Nephron (organoid): ENCODE measurements around the gene ESR2.

ENCODE experiments used
- H3K27ac Mint-ChIP-seq, 3 experiments: 2 replicates each; pipeline ENCODE4 v1.8.0; 2020; ENCODE audit warnings: mixed read lengths in 3 of 3, mild to moderate bottlenecking in 2 of 3, moderate library complexity in 1 of 3
- H3K27me3 Mint-ChIP-seq: 2 replicates; pipeline ENCODE4 v1.8.0; 2021; ENCODE audit warnings: low read depth, mild to moderate bottlenecking, moderate library complexity, mixed read lengths
- H3K36me3 Mint-ChIP-seq: 2 replicates; pipeline ENCODE4 v1.8.0; 2020; ENCODE audit warnings: low read depth, mixed read lengths
- H3K4me1 Mint-ChIP-seq: 2 replicates; pipeline ENCODE4 v1.8.0; 2020; ENCODE audit warnings: mixed read lengths
- H3K4me3 Mint-ChIP-seq, 3 experiments: 2 replicates each; pipeline ENCODE4 v1.8.0; 2020; ENCODE audit warnings: mild to moderate bottlenecking in 3 of 3, mixed read lengths in 3 of 3, moderate library complexity in 2 of 3
- H3K9me3 Mint-ChIP-seq: 2 replicates; pipeline ENCODE4 v1.8.0; 2020; ENCODE audit warnings: mixed read lengths
- TF ChIP-seq, protein P1 (sequence below), 3 experiments: fragments of 200-600 bp; sonication (generic); IDR thresholded peaks; one replicate each; pipeline ENCODE4 v1.5.0; 2021; ENCODE audit warnings: antibody characterized with exemption in 3 of 3; ENCODE audit not compliant: unreplicated experiment in 3 of 3

Gene ESR2

DNA sequence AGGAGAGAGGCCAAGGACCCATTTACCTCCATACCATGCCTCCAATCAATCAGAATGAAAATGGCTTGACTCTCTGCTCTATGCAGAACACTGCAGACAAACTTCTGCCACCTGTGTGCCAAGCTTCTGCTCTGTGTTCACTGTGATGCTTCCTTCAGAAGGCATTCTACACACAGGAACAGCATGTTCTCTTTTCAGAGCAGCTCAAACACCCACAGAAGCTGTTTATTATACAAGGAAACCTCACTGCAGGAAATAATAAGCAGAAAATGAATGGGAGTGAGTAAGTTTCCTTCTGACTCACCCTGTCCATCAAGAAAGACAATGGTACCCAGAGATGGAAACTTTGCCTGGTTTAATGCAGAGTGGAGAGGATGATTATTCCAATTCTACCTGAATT lies 2.4 kb upstream of the ESR2 start:
- H3K27me3 Mint-ChIP-seq = peaks cover 62% of the 10 kb centered on the region
- no peaks in the 10 kb centered on the region for H3K36me3 Mint-ChIP-seq
- no peaks in the 10 kb centered on the region for H3K9me3 Mint-ChIP-seq
- H3K4me3 Mint-ChIP-seq = peak overlapping the region in 1 of 3 experiments; percentile 29
- no peak overlapping the region for H3K27ac Mint-ChIP-seq
- peaks cover 10% of the 10 kb centered on the region for H3K4me1 Mint-ChIP-seq
- TF ChIP-seq, protein P1, sequence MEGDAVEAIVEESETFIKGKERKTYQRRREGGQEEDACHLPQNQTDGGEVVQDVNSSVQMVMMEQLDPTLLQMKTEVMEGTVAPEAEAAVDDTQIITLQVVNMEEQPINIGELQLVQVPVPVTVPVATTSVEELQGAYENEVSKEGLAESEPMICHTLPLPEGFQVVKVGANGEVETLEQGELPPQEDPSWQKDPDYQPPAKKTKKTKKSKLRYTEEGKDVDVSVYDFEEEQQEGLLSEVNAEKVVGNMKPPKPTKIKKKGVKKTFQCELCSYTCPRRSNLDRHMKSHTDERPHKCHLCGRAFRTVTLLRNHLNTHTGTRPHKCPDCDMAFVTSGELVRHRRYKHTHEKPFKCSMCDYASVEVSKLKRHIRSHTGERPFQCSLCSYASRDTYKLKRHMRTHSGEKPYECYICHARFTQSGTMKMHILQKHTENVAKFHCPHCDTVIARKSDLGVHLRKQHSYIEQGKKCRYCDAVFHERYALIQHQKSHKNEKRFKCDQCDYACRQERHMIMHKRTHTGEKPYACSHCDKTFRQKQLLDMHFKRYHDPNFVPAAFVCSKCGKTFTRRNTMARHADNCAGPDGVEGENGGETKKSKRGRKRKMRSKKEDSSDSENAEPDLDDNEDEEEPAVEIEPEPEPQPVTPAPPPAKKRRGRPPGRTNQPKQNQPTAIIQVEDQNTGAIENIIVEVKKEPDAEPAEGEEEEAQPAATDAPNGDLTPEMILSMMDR (IDR thresholded peaks at IDR 0.05; ENCODE audit: unreplicated experiment in 3 of 3) = no peak

DNA sequence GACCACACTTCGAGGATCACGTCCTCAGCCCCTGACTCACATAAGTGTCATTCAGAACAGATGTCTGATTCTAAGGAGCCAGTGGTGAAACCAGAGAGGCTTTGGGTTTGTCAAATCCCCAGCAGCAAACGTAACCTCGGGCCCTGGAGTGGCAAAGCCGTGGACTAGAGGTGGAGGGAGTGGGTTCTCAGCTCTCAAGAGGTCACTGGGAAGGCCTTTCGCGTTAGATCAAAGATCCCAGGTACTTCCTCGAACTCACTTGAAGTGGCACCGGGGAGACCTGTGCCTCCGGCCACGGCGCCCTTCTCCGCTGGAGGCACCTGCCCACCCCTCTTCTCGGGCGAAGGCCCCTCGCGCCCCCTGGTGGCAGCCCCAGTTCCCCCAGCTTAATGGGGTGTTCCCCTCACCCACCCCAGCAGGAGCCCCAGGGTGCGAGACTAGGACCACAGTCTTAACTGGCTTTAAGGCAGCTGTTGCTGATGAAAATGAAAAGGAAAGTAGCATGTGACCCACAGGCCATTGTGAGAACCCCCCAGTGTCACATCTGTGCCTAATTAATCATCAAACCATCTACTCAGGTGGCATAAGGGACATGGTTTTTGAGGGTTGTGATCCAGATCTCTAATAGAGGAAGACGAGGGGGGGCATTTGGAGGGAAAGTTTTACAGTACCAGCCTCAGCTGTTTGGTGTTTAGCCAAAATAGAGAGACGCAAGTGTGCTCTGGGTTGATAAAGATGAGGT lies 672 bp upstream of the ESR2 start:
- Mint-ChIP-seq H3K27ac (no peak overlapping the region), H3K27me3 (peaks cover 60% of the 10 kb centered on the region), H3K36me3 (no peaks in the 10 kb centered on the region), H3K4me1 (peaks cover 10% of the 10 kb centered on the region), H3K4me3 (peak overlapping the region; percentile 78 to 82 (median 82)), H3K9me3 (no peaks in the 10 kb centered on the region)
- TF ChIP-seq, protein P1 (IDR thresholded peaks at IDR 0.05; ENCODE audit: unreplicated experiment in 3 of 3) = peak; percentile 48 to 63 (median 51)

DNA sequence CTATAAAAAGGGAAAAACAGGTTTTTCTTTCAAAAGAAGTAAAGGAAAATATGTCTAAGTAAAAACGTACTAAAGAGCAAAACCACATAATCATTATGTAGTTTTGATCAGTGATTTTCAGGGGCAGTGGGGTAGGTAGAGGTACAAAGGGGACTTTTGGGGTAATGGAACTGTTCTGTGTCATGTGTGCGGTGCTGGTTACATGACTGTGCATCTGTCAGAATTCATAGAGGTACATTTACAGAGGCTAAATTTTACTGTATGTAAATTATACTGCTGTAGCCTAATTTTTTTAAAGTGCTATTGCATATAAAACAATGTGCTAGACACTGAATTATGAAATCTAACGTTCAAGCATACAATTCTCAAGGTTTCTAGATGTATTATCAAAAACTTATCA lies 2.0 kb downstream of the ESR2 start:
- TF ChIP-seq, protein P1 (IDR thresholded peaks at IDR 0.05; ENCODE audit: unreplicated experiment in 3 of 3) = no peak
- Mint-ChIP-seq H3K27me3 (peaks cover 49% of the 10 kb centered on the region), H3K27ac (no peak overlapping the region), H3K9me3 (no peaks in the 10 kb centered on the region), H3K36me3 (no peaks in the 10 kb centered on the region), H3K4me3 (peak overlapping the region in 1 of 3 experiments; percentile 45), H3K4me1 (peaks cover 10% of the 10 kb centered on the region)

DNA sequence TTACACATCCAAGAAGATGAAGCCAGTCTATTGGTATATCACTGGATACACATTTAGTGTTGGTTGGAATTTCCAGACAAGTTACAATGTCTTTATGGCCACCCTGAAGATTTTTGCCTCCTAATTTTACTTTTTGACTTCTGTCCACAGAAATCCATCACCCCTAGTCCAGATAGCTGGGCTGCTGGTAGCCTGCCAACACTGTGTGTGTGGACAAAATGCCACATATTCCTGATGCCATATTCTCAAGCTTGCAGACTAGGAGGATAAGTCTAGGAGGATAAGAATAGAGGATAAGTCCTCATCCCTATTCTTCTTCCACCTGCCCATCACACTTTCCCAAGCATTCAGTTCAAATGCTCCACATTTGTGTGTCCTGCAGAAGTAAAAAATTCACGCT lies 4.6 kb downstream of the ESR2 start:
- H3K27me3 Mint-ChIP-seq = peaks cover 27% of the 10 kb centered on the region
- H3K4me1 Mint-ChIP-seq = peaks cover 10% of the 10 kb centered on the region
- TF ChIP-seq, protein P1 (IDR thresholded peaks at IDR 0.05; ENCODE audit: unreplicated experiment in 3 of 3) = no peak
- H3K4me3 Mint-ChIP-seq = no peak overlapping the region
- H3K27ac Mint-ChIP-seq = no peak overlapping the region
- no peaks in the 10 kb centered on the region for H3K9me3 Mint-ChIP-seq
- H3K36me3 Mint-ChIP-seq = no peaks in the 10 kb centered on the region

DNA sequence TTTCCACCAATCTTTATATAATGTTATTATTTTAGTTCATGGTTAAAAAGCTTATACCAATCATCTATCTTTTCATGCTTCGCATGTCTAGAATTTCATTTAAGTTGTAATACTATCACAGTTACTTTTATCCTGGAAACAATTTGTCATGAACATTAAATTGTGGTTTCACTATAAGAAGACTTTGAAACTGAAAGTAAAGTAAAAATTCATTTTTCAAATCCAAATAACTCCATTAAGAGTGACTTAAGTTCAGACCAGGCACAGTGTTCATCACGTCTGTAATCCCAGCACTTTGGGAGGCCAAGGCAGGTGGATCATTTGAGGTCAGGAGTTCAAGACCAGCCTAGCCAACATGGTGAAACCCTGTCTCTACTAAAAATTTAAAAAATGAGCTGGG lies 12.4 kb downstream of the ESR2 start:
- Mint-ChIP-seq H3K4me3 (no peak overlapping the region), H3K36me3 (no peaks in the 10 kb centered on the region), H3K27me3 (peaks cover 3% of the 10 kb centered on the region), H3K27ac (no peak overlapping the region), H3K9me3 (no peaks in the 10 kb centered on the region), H3K4me1 (no peaks in the 10 kb centered on the region)
- TF ChIP-seq, protein P1 (IDR thresholded peaks at IDR 0.05; ENCODE audit: unreplicated experiment in 3 of 3) = no peak
